Measurements from ENCODE around the gene MYO1A.
"Not testable (repeated sequence)": the region's sequence is repeated elsewhere in the genome, so short reads cannot be mapped to it uniquely, and the experiment has no call there.

DNA sequence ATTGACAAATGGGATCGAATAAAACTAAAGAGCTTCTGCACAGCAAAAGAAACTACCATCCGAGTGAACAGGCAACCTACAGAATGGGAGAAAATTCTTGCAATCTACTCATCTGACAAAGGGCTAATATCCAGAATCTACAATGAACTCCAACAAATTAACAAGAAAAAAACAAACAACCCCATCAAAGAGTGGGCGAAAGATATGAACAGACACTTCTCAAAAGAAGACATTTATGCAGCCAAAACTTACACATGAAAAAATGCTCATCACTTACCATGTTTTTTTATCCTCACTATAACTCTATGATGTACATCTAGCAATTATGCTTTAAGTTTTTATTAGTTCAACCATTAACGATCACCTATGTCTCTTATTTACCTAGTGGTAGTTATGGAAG is 4.0 kb upstream of the MYO1A start:
- TF ChIP-seq, protein P1, sequence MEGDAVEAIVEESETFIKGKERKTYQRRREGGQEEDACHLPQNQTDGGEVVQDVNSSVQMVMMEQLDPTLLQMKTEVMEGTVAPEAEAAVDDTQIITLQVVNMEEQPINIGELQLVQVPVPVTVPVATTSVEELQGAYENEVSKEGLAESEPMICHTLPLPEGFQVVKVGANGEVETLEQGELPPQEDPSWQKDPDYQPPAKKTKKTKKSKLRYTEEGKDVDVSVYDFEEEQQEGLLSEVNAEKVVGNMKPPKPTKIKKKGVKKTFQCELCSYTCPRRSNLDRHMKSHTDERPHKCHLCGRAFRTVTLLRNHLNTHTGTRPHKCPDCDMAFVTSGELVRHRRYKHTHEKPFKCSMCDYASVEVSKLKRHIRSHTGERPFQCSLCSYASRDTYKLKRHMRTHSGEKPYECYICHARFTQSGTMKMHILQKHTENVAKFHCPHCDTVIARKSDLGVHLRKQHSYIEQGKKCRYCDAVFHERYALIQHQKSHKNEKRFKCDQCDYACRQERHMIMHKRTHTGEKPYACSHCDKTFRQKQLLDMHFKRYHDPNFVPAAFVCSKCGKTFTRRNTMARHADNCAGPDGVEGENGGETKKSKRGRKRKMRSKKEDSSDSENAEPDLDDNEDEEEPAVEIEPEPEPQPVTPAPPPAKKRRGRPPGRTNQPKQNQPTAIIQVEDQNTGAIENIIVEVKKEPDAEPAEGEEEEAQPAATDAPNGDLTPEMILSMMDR (IDR thresholded peaks at IDR 0.05): not testable (repeated sequence)
- not testable (repeated sequence) for TF ChIP-seq POLR2A (IDR thresholded peaks at IDR 0.05)
